GM12874 (cell line): ENCODE results near the gene ZNF879.

Experiments
- CTCF ChIP-seq: IDR thresholded peaks from 2 replicates; pipeline ENCODE4 v1.5.1; 2011; ENCODE audit warnings: low read depth, mild to moderate bottlenecking, control low read depth, low read length, moderate library complexity; ENCODE audit not compliant: insufficient read depth

ZNF879 gene

GRCh38 chr5:179033004-179033580 is 9.5 kb downstream of the ZNF879 start:
- TF ChIP-seq CTCF = no peak

GRCh38 chr5:179044765-179045164 is 21.2 kb downstream of the ZNF879 start:
- no peak for TF ChIP-seq CTCF

- TF ChIP-seq CTCF = no peak
These were observed 28.2 kb downstream of the ZNF879 start for GRCh38 chr5:179051784-179052183.

- TF ChIP-seq CTCF = no peak
These were observed 30.6 kb downstream of the ZNF879 start for GRCh38 chr5:179054036-179054785.

- TF ChIP-seq CTCF = no peak
These were observed 31.3 kb downstream of the ZNF879 start for GRCh38 chr5:179054876-179055275.

- TF ChIP-seq CTCF = no peak
These were observed 31.8 kb downstream of the ZNF879 start for GRCh38 chr5:179055436-179055835.

- TF ChIP-seq CTCF = no peak
These were observed 32.2 kb downstream of the ZNF879 start for GRCh38 chr5:179055841-179056240.
